HL-60 (cell line): ENCODE data around the gene PARP8.

ENCODE experiments used
- DNase-seq, 2 experiments: peaks; one replicate each; pipeline ENCODE4 v3.0.0-alpha.2; 2010 to 2020; ENCODE audit warnings: low read depth in 1 of 2, low spot score in 1 of 2
- H3K27ac ChIP-seq: fragments of 250-450 bp; sonication (Bioruptor Pico); replicated peaks from 2 replicates; pipeline ENCODE4 v1.5.1; 2020; ENCODE audit warnings: mild to moderate bottlenecking, moderate library complexity
- H3K27me3 ChIP-seq: fragments of 250-450 bp; sonication (Bioruptor Pico); 2 replicates; pipeline ENCODE4 v1.5.1; 2021; ENCODE audit warnings: mild to moderate bottlenecking, moderate library complexity; ENCODE audit not compliant: insufficient read depth, poor library complexity, severe bottlenecking
- H3K4me3 ChIP-seq: replicated peaks from 2 replicates; pipeline ENCODE4 v1.5.1; 2011; ENCODE audit warnings: mild to moderate bottlenecking, control low read depth, low read length; ENCODE audit not compliant: insufficient read depth
- CTCF ChIP-seq: IDR thresholded peaks from one replicate; pipeline ENCODE4 v1.5.1; 2011; ENCODE audit warnings: low read length, control low read depth, inconsistent platforms; ENCODE audit not compliant: insufficient read depth
- GABPA ChIP-seq: IDR thresholded peaks from 2 replicates; pipeline ENCODE4 v1.6.1; 2012; ENCODE audit warnings: low read depth
- POLR2AphosphoS5 ChIP-seq: IDR thresholded peaks from 2 replicates; pipeline ENCODE4 v1.6.1; 2012; ENCODE audit warnings: low read depth
- REST ChIP-seq: IDR thresholded peaks from 2 replicates; pipeline ENCODE4 v1.6.1; 2012; ENCODE audit warnings: low read depth; ENCODE audit not compliant: insufficient replicate concordance
- SPI1 ChIP-seq: IDR thresholded peaks from 2 replicates; pipeline ENCODE4 v1.6.1; 2012; ENCODE audit warnings: low read depth, mild to moderate bottlenecking, borderline replicate concordance

The PARP8 gene

GRCh38 chr5:50799596-50799995 is 133.2 kb downstream of the PARP8 start:
- Histone ChIP-seq H3K27ac (no peak overlapping the region), H3K4me3 (no peak overlapping the region), H3K27me3 (no peaks in the 10 kb centered on the region)
- DNase-seq: no peak
- TF ChIP-seq REST: no peak
- TF ChIP-seq GABPA: no peak
- TF ChIP-seq SPI1: no peak
- no peak for TF ChIP-seq CTCF
- TF ChIP-seq POLR2AphosphoS5: no peak

- Histone ChIP-seq H3K27ac (no peak overlapping the region), H3K4me3 (no peak overlapping the region), H3K27me3 (no peaks in the 10 kb centered on the region)
- TF ChIP-seq REST (no peak), CTCF (no peak), POLR2AphosphoS5 (no peak), GABPA (no peak), SPI1 (no peak)
- DNase-seq: no peak
Observed at GRCh38 chr5:50800410-50800809, 134.0 kb downstream of the PARP8 start.

GRCh38 chr5:50807661-50808060 is 141.2 kb downstream of the PARP8 start:
- Histone ChIP-seq H3K27ac (no peak overlapping the region), H3K27me3 (no peaks in the 10 kb centered on the region), H3K4me3 (no peak overlapping the region)
- no peak for DNase-seq
- TF ChIP-seq CTCF (no peak), POLR2AphosphoS5 (no peak), REST (no peak), SPI1 (no peak), GABPA (no peak)
